ENCODE data around the gene ARHGAP22. TPM values are rescaled to one million over a fixed set of nuclear protein-coding genes. Genes with fewer than 3 reads are reported as not detected.
A peak's percentile ranks its signal among the peaks of the same experiment; 100 is the strongest.

ARHGAP22 gene
- total and polyA plus RNA-seq, 2 experiments from 2014 or later: 4.8 to 10.7 TPM

GRCh38 chr10:48522011-48522765 lies 82.7 kb downstream of the ARHGAP22 start:
- H3K27ac ChIP-seq (ENCODE audit: low read depth): no peak overlapping the region
- TF ChIP-seq ZNF114 (CRISPR knock-in tag; IDR thresholded peaks at IDR 0.05) (no peak), POLR2AphosphoS5 (IDR thresholded peaks at IDR 0.05; ENCODE audit: low read depth) (no peak), ETS1 (IDR thresholded peaks at IDR 0.05) (no peak), NANOG (IDR thresholded peaks at IDR 0.05; ENCODE audit: borderline replicate concordance) (no peak), ZNF331 (CRISPR knock-in tag; IDR thresholded peaks at IDR 0.05; ENCODE audit: low read depth) (no peak), CTCF (conservative IDR thresholded peaks at IDR 0.05; ENCODE audit: low read depth in 2 of 2) (no peak), JUNB (IDR thresholded peaks at IDR 0.05; ENCODE audit: unreplicated experiment) (no peak), STAT1 (IDR thresholded peaks at IDR 0.05; ENCODE audit: unreplicated experiment) (no peak), CREB1 (CRISPR knock-in tag; IDR thresholded peaks at IDR 0.05; ENCODE audit: low read depth) (no peak), EZH2 (IDR thresholded peaks at IDR 0.05; ENCODE audit: low read depth, unreplicated experiment) (no peak)
- TF ChIP-seq, protein P1, sequence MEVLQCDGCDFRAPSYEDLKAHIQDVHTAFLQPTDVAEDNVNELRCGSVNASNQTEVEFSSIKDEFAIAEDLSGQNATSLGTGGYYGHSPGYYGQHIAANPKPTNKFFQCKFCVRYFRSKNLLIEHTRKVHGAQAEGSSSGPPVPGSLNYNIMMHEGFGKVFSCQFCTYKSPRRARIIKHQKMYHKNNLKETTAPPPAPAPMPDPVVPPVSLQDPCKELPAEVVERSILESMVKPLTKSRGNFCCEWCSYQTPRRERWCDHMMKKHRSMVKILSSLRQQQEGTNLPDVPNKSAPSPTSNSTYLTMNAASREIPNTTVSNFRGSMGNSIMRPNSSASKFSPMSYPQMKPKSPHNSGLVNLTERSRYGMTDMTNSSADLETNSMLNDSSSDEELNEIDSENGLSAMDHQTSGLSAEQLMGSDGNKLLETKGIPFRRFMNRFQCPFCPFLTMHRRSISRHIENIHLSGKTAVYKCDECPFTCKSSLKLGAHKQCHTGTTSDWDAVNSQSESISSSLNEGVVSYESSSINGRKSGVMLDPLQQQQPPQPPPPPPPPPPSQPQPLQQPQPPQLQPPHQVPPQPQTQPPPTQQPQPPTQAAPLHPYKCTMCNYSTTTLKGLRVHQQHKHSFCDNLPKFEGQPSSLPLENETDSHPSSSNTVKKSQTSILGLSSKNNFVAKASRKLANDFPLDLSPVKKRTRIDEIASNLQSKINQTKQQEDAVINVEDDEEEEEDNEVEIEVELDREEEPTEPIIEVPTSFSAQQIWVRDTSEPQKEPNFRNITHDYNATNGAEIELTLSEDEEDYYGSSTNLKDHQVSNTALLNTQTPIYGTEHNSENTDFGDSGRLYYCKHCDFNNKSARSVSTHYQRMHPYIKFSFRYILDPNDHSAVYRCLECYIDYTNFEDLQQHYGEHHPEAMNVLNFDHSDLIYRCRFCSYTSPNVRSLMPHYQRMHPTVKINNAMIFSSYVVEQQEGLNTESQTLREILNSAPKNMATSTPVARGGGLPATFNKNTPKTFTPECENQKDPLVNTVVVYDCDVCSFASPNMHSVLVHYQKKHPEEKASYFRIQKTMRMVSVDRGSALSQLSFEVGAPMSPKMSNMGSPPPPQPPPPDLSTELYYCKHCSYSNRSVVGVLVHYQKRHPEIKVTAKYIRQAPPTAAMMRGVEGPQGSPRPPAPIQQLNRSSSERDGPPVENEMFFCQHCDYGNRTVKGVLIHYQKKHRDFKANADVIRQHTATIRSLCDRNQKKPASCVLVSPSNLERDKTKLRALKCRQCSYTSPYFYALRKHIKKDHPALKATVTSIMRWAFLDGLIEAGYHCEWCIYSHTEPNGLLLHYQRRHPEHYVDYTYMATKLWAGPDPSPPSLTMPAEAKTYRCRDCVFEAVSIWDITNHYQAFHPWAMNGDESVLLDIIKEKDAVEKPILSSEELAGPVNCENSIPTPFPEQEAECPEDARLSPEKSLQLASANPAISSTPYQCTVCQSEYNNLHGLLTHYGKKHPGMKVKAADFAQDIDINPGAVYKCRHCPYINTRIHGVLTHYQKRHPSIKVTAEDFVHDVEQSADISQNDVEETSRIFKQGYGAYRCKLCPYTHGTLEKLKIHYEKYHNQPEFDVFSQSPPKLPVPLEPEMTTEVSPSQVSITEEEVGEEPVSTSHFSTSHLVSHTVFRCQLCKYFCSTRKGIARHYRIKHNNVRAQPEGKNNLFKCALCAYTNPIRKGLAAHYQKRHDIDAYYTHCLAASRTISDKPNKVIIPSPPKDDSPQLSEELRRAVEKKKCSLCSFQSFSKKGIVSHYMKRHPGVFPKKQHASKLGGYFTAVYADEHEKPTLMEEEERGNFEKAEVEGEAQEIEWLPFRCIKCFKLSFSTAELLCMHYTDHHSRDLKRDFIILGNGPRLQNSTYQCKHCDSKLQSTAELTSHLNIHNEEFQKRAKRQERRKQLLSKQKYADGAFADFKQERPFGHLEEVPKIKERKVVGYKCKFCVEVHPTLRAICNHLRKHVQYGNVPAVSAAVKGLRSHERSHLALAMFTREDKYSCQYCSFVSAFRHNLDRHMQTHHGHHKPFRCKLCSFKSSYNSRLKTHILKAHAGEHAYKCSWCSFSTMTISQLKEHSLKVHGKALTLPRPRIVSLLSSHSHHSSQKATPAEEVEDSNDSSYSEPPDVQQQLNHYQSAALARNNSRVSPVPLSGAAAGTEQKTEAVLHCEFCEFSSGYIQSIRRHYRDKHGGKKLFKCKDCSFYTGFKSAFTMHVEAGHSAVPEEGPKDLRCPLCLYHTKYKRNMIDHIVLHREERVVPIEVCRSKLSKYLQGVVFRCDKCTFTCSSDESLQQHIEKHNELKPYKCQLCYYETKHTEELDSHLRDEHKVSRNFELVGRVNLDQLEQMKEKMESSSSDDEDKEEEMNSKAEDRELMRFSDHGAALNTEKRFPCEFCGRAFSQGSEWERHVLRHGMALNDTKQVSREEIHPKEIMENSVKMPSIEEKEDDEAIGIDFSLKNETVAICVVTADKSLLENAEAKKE (CRISPR knock-in tag; IDR thresholded peaks at IDR 0.05): no peak
- peaks cover 37% of the 10 kb centered on the region for H3K79me2 ChIP-seq (replicated peaks; ENCODE audit: insufficient read depth)
- 0 out of 2 replicates have a peak, but pooled peaks cover 2% of the 10 kb centered on the region for H3F3A ChIP-seq (replicated peaks; ENCODE audit: low read depth)
- H3K4me1 ChIP-seq (ENCODE audit: insufficient read depth): peaks cover 20% of the 10 kb centered on the region
- H2AFZ ChIP-seq: no peak overlapping the region; the same call in 1 of the 2 replicates
- H3K4me1 Mint-ChIP-seq: peaks cover 42% of the 10 kb centered on the region
- H3K27me3 ChIP-seq (ENCODE audit: insufficient read depth): peaks cover 3% of the 10 kb centered on the region; the same call in 1 of the 2 replicates
- peak overlapping the region; percentile 85; the same call in 2 of the 3 replicates for H3K4me3 Mint-ChIP-seq
- H3K27me3 Mint-ChIP-seq (ENCODE audit: insufficient read depth, low read depth, poor library complexity): peaks cover 8% of the 10 kb centered on the region
- H3K36me3 ChIP-seq (ENCODE audit: insufficient read depth): no peaks in the 10 kb centered on the region
- H3K4me3 ChIP-seq: peak overlapping the region; percentile 84; the same call in 1 of the 2 replicates
- ATAC-seq (no peak), DNase-seq (ENCODE audit: low spot score) (no peak)
- peak overlapping the region; percentile 87 for H3K4me2 ChIP-seq
- H3K27ac Mint-ChIP-seq: no peak overlapping the region
- H3K9me2 ChIP-seq (ENCODE audit: insufficient read depth): peaks cover 4% of the 10 kb centered on the region; the same call in 1 of the 2 replicates
- H4K20me1 ChIP-seq (replicated peaks; ENCODE audit: insufficient read depth): peaks cover 3% of the 10 kb centered on the region; the same call in 1 of the 2 replicates
- 0 out of 3 replicates have a peak, but pooled peaks cover under 1% of the 10 kb centered on the region for H3K9me3 Mint-ChIP-seq
- peaks cover under 1% of the 10 kb centered on the region; the same call in 1 of the 3 replicates for H3K36me3 Mint-ChIP-seq (ENCODE audit: low read depth)

Data from GM23338 (cell line).